Endothelial cell of umbilical vein (primary cell): Measurements from ENCODE around the gene USE1. TPM values are rescaled to one million over a fixed set of nuclear protein-coding genes. Genes with fewer than 3 reads are reported as not detected.

Experiments
- BruUV-seq: library from RNA; stranded (reverse); fragments of 400-500 nt; replicated peaks from 2 replicates; lab custom pipeline; 2021; lab: Mats Ljungman, UMichigan
- CTCF ChIA-PET: fragments of 300-600, 350-600 bp; sonication (Branson Sonifier 250); formaldehyde crosslinking; loops from one replicate; lab custom pipeline; 2021; ENCODE audit warnings: antibody characterized with exemption, inconsistent platforms; lab: Charles Lee
- POLR2A ChIA-PET: fragments of 300-600, 350-600 bp; sonication (Branson Sonifier 250); formaldehyde crosslinking; loops from one replicate; lab custom pipeline; 2021; ENCODE audit warnings: antibody characterized with exemption, inconsistent platforms; lab: Charles Lee
- DNase-seq: peaks from one replicate; pipeline ENCODE4 v3.0.0-alpha.2; 2011; ENCODE audit warnings: low read depth, low spot score
- FAIRE-seq: peaks from 2 replicates; lab custom pipeline; 2011; peaks lifted over from hg19 to GRCh38; lab: Jason Lieb, UNC
- H2AFZ ChIP-seq: 2 replicates; pipeline ENCODE4 v1.6.0; 2012; ENCODE audit warnings: low read depth, low read length, control low read depth, inconsistent platforms
- H3K27ac ChIP-seq: 2 replicates; pipeline ENCODE4 v1.5.1; 2011; ENCODE audit warnings: low read depth, mild to moderate bottlenecking, control low read depth, low read length, moderate library complexity; ENCODE audit not compliant: insufficient read depth
- H3K27me3 ChIP-seq, 2 experiments: 2 replicates each; pipeline versions ENCODE4 v1.6.0 to v1.6.1; 2011; ENCODE audit warnings: low read length in 2 of 2, mixed read lengths in 1 of 2; ENCODE audit not compliant: control insufficient read depth in 2 of 2, insufficient read depth in 2 of 2
- H3K36me3 ChIP-seq, 2 experiments: 2 replicates in 1 of 2; 3 replicates in 1 of 2; pipeline ENCODE4 v1.5.1; 2011; ENCODE audit warnings: low read length in 2 of 2, mild to moderate bottlenecking in 1 of 2, moderate library complexity in 1 of 2; ENCODE audit not compliant: control insufficient read depth in 2 of 2, insufficient read depth in 2 of 2; ENCODE audit errors: extremely low read depth in 1 of 2
- H3K4me1 ChIP-seq: 3 replicates; pipeline ENCODE4 v1.5.1; 2011; ENCODE audit warnings: mild to moderate bottlenecking, low read length; ENCODE audit not compliant: control insufficient read depth, insufficient read depth; ENCODE audit errors: extremely low read depth
- H3K4me2 ChIP-seq: 2 replicates; pipeline ENCODE4 v1.6.1; 2011; ENCODE audit warnings: low read length, control low read depth, mixed read lengths; ENCODE audit not compliant: insufficient read depth
- H3K4me3 ChIP-seq, 3 experiments: fragments of 200-600 bp in 1 of 3; sonication (generic), shearing (Covaris generic) in 1 of 3; replicated peaks in 1 of 3; 2 replicates each; pipeline ENCODE4 v1.5.1; 2011 to 2016; ENCODE audit warnings: control low read depth in 3 of 3, low read length in 3 of 3, mild to moderate bottlenecking in 2 of 3, inconsistent platforms in 1 of 3, low read depth in 1 of 3, moderate library complexity in 1 of 3; ENCODE audit not compliant: insufficient read depth in 1 of 3
- H3K79me2 ChIP-seq: 2 replicates; pipeline ENCODE4 v1.6.0; 2012; ENCODE audit warnings: low read length, inconsistent platforms; ENCODE audit not compliant: control insufficient read depth, insufficient read depth
- H3K9ac ChIP-seq: replicated peaks from 2 replicates; pipeline ENCODE3; 2011; ENCODE audit warnings: low read length, control low read depth; ENCODE audit not compliant: insufficient read depth; ENCODE audit errors: extremely low read depth
- H3K9me1 ChIP-seq: replicated peaks from 3 replicates; pipeline ENCODE4 v1.6.0; 2011; ENCODE audit warnings: mild to moderate bottlenecking, low read length; ENCODE audit not compliant: control insufficient read depth, insufficient read depth; ENCODE audit errors: extremely low read depth
- H3K9me3 ChIP-seq: replicated peaks from 2 replicates; pipeline ENCODE4 v1.5.1; 2012; ENCODE audit warnings: low read length, inconsistent platforms; ENCODE audit not compliant: control insufficient read depth, insufficient read depth
- H4K20me1 ChIP-seq: replicated peaks from 2 replicates; pipeline ENCODE3; 2011; ENCODE audit warnings: mild to moderate bottlenecking, low read length; ENCODE audit not compliant: control insufficient read depth, insufficient read depth; ENCODE audit errors: extremely low read depth
- CTCF ChIP-seq, 2 donors: IDR thresholded peaks; 1 replicate in 1 of 2; 2 replicates in 1 of 2; pipeline ENCODE4 v1.5.1; 2011; ENCODE audit warnings: low read length in 2 of 2, mild to moderate bottlenecking in 2 of 2, moderate library complexity in 2 of 2, control low read depth in 1 of 2, inconsistent platforms in 1 of 2, low read depth in 1 of 2; ENCODE audit not compliant: insufficient read depth in 1 of 2; ENCODE audit errors: extremely low read depth in 1 of 2
- EZH2 ChIP-seq: IDR thresholded peaks from 2 replicates; pipeline ENCODE4 v1.6.1; 2012; ENCODE audit warnings: borderline replicate concordance, low read depth, mild to moderate bottlenecking, moderate library complexity, low read length, inconsistent platforms; ENCODE audit not compliant: severe bottlenecking
- FOS ChIP-seq: IDR thresholded peaks from 2 replicates; pipeline ENCODE4 v1.6.1; 2011; ENCODE audit warnings: mild to moderate bottlenecking, low read length, moderate library complexity, borderline replicate concordance; ENCODE audit not compliant: insufficient read depth
- GATA2 ChIP-seq: IDR thresholded peaks from 2 replicates; pipeline ENCODE4 v1.7.0; 2011; ENCODE audit warnings: low read depth, mild to moderate bottlenecking, moderate library complexity, mixed read lengths, low read length; ENCODE audit not compliant: insufficient read length, insufficient read depth
- JUN ChIP-seq: IDR thresholded peaks from 2 replicates; pipeline ENCODE4 v1.6.1; 2011; ENCODE audit warnings: borderline replicate concordance, low read depth; ENCODE audit not compliant: insufficient read length, insufficient read depth
- MAX ChIP-seq: IDR thresholded peaks from 2 replicates; pipeline ENCODE4 v1.6.1; 2011; ENCODE audit not compliant: insufficient read depth, insufficient read length
- MYC ChIP-seq: IDR thresholded peaks from one replicate; pipeline ENCODE4 v1.6.1; 2011; ENCODE audit warnings: mild to moderate bottlenecking, low read depth, low read length
- POLR2A ChIP-seq: IDR thresholded peaks from 2 replicates; pipeline ENCODE4 v1.6.1; 2012; ENCODE audit warnings: low read depth, mild to moderate bottlenecking, control low read depth, low read length
- POLR2AphosphoS5 ChIP-seq: IDR thresholded peaks from 2 replicates; pipeline ENCODE4 v1.6.1; 2012; ENCODE audit warnings: low read depth, mild to moderate bottlenecking, control low read depth, low read length, moderate library complexity; ENCODE audit not compliant: insufficient read depth
- dilution Hi-C: fragments of 300-500 bp; cut with MboI; formaldehyde crosslinking; loops from one replicate; pipeline ENCODE4 v1.15.0; 2019; ENCODE audit warnings: low sequenced_read_pairs; ENCODE audit not compliant: extremely low pct_ligation_motif_present
- intact Hi-C: fragments of 100-400 bp; cut with micrococcal nuclease; formaldehyde crosslinking; loops from one replicate; pipeline ENCODE4 v1.10.0; 2022
- polyA plus RNA-seq, 4 experiments: library from polyadenylated mRNA; depleted of rRNA in 3 of 4; stranded (reverse) in 3 of 4; unstranded in 1 of 4; fragments of >200 nt; gene quantifications; 2 replicates each; pipeline versions ENCODE4 v1.2.1 to v1.2.3, GENCODE V29; 2011 to 2012; ENCODE audit warnings: missing spikeins in 1 of 4
- total RNA-seq: library from RNA; stranded (reverse); gene quantifications from 2 replicates; pipeline ENCODE4 v1.2.3, GENCODE V29; 2021

The USE1 gene
- total and polyA plus RNA-seq, 2 donors (not counting 3 experiments of a cell fraction or from before 2014, with no cell fraction given): 21.3 to 27.6 TPM

GRCh38 chr19:17210296-17210695, 4.9 kb upstream of the USE1 start:
- ChIA-PET CTCF (no interaction called here), POLR2A (no interaction called here)
- Histone ChIP-seq H3K9me3 (no peaks in the 10 kb centered on the region), H3K4me1 (peaks cover 13% of the 10 kb centered on the region), H3K27me3 (no peaks in the 10 kb centered on the region), H3K36me3 (peaks cover 0 to 38% of the 10 kb centered on the region in 2 experiments), H3K4me2 (no peak overlapping the region), H2AFZ (no peak overlapping the region), H3K9me1 (no peaks in the 10 kb centered on the region), H3K27ac (no peak overlapping the region), H4K20me1 (no peaks in the 10 kb centered on the region), H3K4me3 (no peak overlapping the region), H3K9ac (no peak overlapping the region), H3K79me2 (no peaks in the 10 kb centered on the region)
- FAIRE-seq: no peak
- dilution Hi-C loops: no loop called here
- no peak for TF ChIP-seq EZH2
- TF ChIP-seq GATA2: no peak
- TF ChIP-seq JUN: no peak
- TF ChIP-seq FOS: no peak
- intact Hi-C loops: no loop called here
- DNase-seq: no peak
- BruUV-seq: no TSS peak

DNA sequence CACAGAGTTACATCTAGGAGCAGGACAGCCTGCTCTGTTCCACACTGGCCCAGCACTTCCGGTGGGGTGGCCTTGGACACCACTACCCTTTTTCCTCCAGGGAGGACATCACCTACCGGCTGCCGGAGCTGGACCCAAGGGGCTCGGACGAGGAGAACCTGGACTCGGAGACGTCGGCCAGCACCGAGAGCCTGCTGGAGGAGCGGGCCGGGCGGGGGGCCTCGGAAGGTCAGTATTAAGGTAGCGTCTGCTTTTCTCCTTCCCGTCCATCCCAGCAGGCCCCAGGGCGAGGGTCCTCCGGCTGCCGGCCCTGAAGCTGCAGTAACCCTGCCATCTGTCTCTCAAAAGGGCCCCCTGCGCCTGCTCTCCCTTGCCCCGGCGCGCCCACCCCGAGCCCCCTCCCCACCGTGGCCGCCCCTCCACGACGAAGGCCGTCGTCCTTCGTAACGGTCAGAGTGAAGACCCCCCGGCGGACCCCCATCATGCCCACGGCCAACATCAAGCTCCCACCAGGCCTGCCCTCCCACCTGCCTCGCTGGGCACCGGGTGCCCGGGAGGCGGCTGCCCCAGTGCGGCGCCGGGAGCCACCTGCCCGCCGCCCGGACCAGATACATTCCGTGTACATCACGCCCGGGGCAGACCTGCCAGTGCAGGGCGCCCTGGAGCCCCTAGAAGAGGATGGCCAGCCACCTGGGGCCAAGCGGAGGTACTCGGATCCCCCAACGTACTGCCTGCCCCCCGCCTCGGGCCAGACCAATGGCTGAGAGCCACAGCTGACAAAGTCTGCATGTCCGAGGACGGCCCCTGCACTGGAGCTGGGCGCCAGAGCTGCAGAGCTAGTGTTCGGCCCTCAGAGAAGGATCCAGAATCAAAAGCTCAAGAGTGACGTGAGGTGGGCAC, 3.4 kb upstream of the USE1 start:
- FAIRE-seq (no peak), DNase-seq (no peak)
- H3K9me3 ChIP-seq: no peaks in the 10 kb centered on the region
- H3K27me3 ChIP-seq: no peaks in the 10 kb centered on the region
- H2AFZ ChIP-seq: no peak overlapping the region
- no peak overlapping the region for H3K9ac ChIP-seq
- no peak overlapping the region for H3K27ac ChIP-seq
- H3K4me1 ChIP-seq: peaks cover 13% of the 10 kb centered on the region
- dilution Hi-C loops: no loop called here
- H3K36me3 ChIP-seq: peaks cover 0 to 26% of the 10 kb centered on the region in 2 experiments
- POLR2A ChIA-PET: no interaction called here
- H3K4me3 ChIP-seq: no peak overlapping the region
- CTCF ChIA-PET: no interaction called here
- no TSS peak for BruUV-seq
- H3K9me1 ChIP-seq: no peaks in the 10 kb centered on the region
- no peaks in the 10 kb centered on the region for H4K20me1 ChIP-seq
- intact Hi-C loops: no loop called here
- TF ChIP-seq GATA2 (no peak), POLR2A (no peak), CTCF (IDR thresholded peaks at IDR 0.05; ENCODE audit: extremely low read depth in 1 of 2, insufficient read depth in 1 of 2, low read depth in 1 of 2, low read length in 2 of 2) (no peak), EZH2 (no peak), MYC (no peak), POLR2AphosphoS5 (no peak), MAX (no peak), FOS (no peak), JUN (no peak)
- H3K4me2 ChIP-seq: no peak overlapping the region
- no peaks in the 10 kb centered on the region for H3K79me2 ChIP-seq
